ENCODE results near the gene AADACL3.

The AADACL3 gene

GRCh38 chr1:12738934-12739333 lies 23.0 kb downstream of the AADACL3 start:
- DNase-seq, result no peak
- TF ChIP-seq POLR2A (IDR thresholded peaks at IDR 0.05; ENCODE audit: low read length), result no peak

- TF ChIP-seq POLR2A (IDR thresholded peaks at IDR 0.05; ENCODE audit: low read length) (no peak), GATA1 (IDR thresholded peaks at IDR 0.05; ENCODE audit: low read depth, low read length) (no peak)
- no peak for DNase-seq
Observed at GRCh38 chr1:12739613-12740012, 23.7 kb downstream of the AADACL3 start.

GRCh38 chr1:12741946-12742345 lies 26.0 kb downstream of the AADACL3 start:
- TF ChIP-seq GATA1 (IDR thresholded peaks at IDR 0.05; ENCODE audit: low read depth, low read length) (no peak), POLR2A (IDR thresholded peaks at IDR 0.05; ENCODE audit: low read length) (no peak)
- DNase-seq, result no peak

GRCh38 chr1:12745126-12745991 lies 29.4 kb downstream of the AADACL3 start:
- peak in 1 of 2 experiments; percentile 56 for DNase-seq
- TF ChIP-seq POLR2A (IDR thresholded peaks at IDR 0.05; ENCODE audit: low read length) (no peak), GATA1 (IDR thresholded peaks at IDR 0.05; ENCODE audit: low read depth, low read length) (no peak)

GRCh38 chr1:12745992-12746323 lies 30.0 kb downstream of the AADACL3 start, which contains the start of gene CFAP107:
CFAP107 (plus strand) TSS chr1:12746200; CDS start chr1:12746431, 231 bp downstream.
- TF ChIP-seq GATA1 (IDR thresholded peaks at IDR 0.05; ENCODE audit: low read depth, low read length) (no peak), POLR2A (IDR thresholded peaks at IDR 0.05; ENCODE audit: low read length) (no peak)

GRCh38 chr1:12748778-12749355 lies 33.0 kb downstream of the AADACL3 start:
- DNase-seq, result no peak
- TF ChIP-seq GATA1 (IDR thresholded peaks at IDR 0.05; ENCODE audit: low read depth, low read length) (no peak), POLR2A (IDR thresholded peaks at IDR 0.05; ENCODE audit: low read length) (no peak)

More at GRCh38 chr1:12745992-12746323, 30.0 kb downstream of the AADACL3 start, which contains the start of gene CFAP107:
- DNase-seq, result peak in 1 of 2 experiments; percentile 13

GRCh38 chr1:12754738-12755137 lies 38.8 kb downstream of the AADACL3 start:
- no peak for DNase-seq
- TF ChIP-seq GATA1 (IDR thresholded peaks at IDR 0.05; ENCODE audit: low read depth, low read length) (no peak), POLR2A (IDR thresholded peaks at IDR 0.05; ENCODE audit: low read length) (no peak)

- no peak for TF ChIP-seq POLR2A (IDR thresholded peaks at IDR 0.05; ENCODE audit: low read length)
- TF ChIP-seq GATA1 (IDR thresholded peaks at IDR 0.05; ENCODE audit: low read depth, low read length), result no peak
- no peak for DNase-seq
Observed at GRCh38 chr1:12756273-12756672, 40.4 kb downstream of the AADACL3 start.

GRCh38 chr1:12756768-12757413 lies 41.0 kb downstream of the AADACL3 start:
- DNase-seq, result no peak
- TF ChIP-seq GATA1 (IDR thresholded peaks at IDR 0.05; ENCODE audit: low read depth, low read length) (no peak), POLR2A (IDR thresholded peaks at IDR 0.05; ENCODE audit: low read length) (no peak)

GRCh38 chr1:12757836-12758235 lies 41.9 kb downstream of the AADACL3 start:
- no peak for DNase-seq
- TF ChIP-seq GATA1 (IDR thresholded peaks at IDR 0.05; ENCODE audit: low read depth, low read length), result no peak
- no peak for TF ChIP-seq POLR2A (IDR thresholded peaks at IDR 0.05; ENCODE audit: low read length)

GRCh38 chr1:12760256-12760795 lies 44.4 kb downstream of the AADACL3 start:
- TF ChIP-seq POLR2A (IDR thresholded peaks at IDR 0.05; ENCODE audit: low read length) (no peak), GATA1 (IDR thresholded peaks at IDR 0.05; ENCODE audit: low read depth, low read length) (no peak)
- no peak for DNase-seq

- TF ChIP-seq POLR2A (IDR thresholded peaks at IDR 0.05; ENCODE audit: low read length) (no peak), GATA1 (IDR thresholded peaks at IDR 0.05; ENCODE audit: low read depth, low read length) (no peak)
- no peak for DNase-seq
Observed at GRCh38 chr1:12761781-12762180, 45.9 kb downstream of the AADACL3 start.

- TF ChIP-seq GATA1 (IDR thresholded peaks at IDR 0.05; ENCODE audit: low read depth, low read length) (no peak), POLR2A (IDR thresholded peaks at IDR 0.05; ENCODE audit: low read length) (no peak)
- DNase-seq, result no peak
Observed at GRCh38 chr1:12762766-12763165, 46.9 kb downstream of the AADACL3 start.

- TF ChIP-seq POLR2A (IDR thresholded peaks at IDR 0.05; ENCODE audit: low read length) (no peak), GATA1 (IDR thresholded peaks at IDR 0.05; ENCODE audit: low read depth, low read length) (no peak)
- no peak for DNase-seq
Observed at GRCh38 chr1:12763479-12763878, 47.6 kb downstream of the AADACL3 start.
